ENCODE data around the gene FBH1.
A peak's percentile ranks its signal among the peaks of the same experiment; 100 is the strongest.

FBH1 gene

DNA sequence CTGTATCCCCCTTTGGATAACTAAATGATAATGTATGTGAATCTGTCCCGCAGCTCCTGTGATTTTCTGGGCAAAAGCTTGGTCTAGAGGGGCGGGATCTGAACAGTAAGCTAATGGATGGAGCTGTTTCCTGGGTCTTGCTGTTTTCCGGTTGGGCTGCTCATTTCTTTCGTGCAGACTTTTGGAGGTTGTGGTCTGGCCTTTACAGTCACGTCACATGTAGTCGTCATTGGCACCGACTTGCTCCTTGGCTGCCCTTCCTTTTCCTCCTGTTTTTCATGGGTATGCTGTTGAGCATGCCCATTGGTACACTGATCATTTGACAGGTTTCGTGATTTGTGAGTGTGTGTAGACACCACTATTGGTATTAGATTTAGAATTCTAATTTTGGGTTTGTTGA is 2.0 kb downstream of the FBH1 start:
- TF ChIP-seq CTCF (IDR thresholded peaks at IDR 0.05; ENCODE audit: low read depth, low read length, missing control alignments), result no peak
- DNase-seq (ENCODE audit: extremely low read depth, low read depth), result no peak
- H3K4me3 ChIP-seq (replicated peaks; ENCODE audit: low read depth, low read length), result peak overlapping the region; percentile 71; the same call in 1 of the 2 replicates

GRCh38 chr10:5893321-5893720 is 3.3 kb downstream of the FBH1 start:
- TF ChIP-seq CTCF (IDR thresholded peaks at IDR 0.05; ENCODE audit: low read depth, low read length, missing control alignments), result no peak
- DNase-seq (ENCODE audit: extremely low read depth, low read depth), result no peak
- no peak overlapping the region for H3K4me3 ChIP-seq (replicated peaks; ENCODE audit: low read depth, low read length)

GRCh38 chr10:5894403-5894802 is 4.4 kb downstream of the FBH1 start:
- DNase-seq (ENCODE audit: extremely low read depth, low read depth), result no peak
- no peak for TF ChIP-seq CTCF (IDR thresholded peaks at IDR 0.05; ENCODE audit: low read depth, low read length, missing control alignments)
- no peak overlapping the region for H3K4me3 ChIP-seq (replicated peaks; ENCODE audit: low read depth, low read length)

- DNase-seq (ENCODE audit: extremely low read depth, low read depth), result no peak
- no peak overlapping the region for H3K4me3 ChIP-seq (replicated peaks; ENCODE audit: low read depth, low read length)
- TF ChIP-seq CTCF (IDR thresholded peaks at IDR 0.05; ENCODE audit: low read depth, low read length, missing control alignments), result no peak
These were observed 4.8 kb downstream of the FBH1 start for GRCh38 chr10:5894873-5895272.

GRCh38 chr10:5895365-5895764 is 5.3 kb downstream of the FBH1 start:
- no peak for TF ChIP-seq CTCF (IDR thresholded peaks at IDR 0.05; ENCODE audit: low read depth, low read length, missing control alignments)
- DNase-seq (ENCODE audit: extremely low read depth, low read depth), result no peak
- H3K4me3 ChIP-seq (replicated peaks; ENCODE audit: low read depth, low read length), result no peak overlapping the region

DNA sequence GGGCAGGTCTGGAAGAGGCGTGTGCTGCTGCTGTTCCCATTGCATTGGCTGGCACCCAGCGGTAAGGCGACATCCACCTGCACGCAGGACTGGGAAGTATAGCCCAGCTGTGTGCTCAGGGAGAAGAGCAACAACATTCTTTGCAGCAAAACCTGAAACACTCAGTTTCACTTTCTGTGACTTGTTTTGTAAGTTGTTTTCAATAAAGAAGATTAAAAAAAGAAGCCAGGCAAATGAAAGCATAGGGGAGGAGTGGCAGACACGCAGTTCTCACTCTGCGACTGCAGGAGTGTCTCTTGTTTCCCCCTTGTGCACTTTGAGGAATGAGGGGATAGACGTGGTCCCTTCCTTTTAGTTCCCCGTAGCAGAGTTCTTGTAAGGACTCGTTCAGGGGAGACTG is 5.8 kb downstream of the FBH1 start:
- no peak overlapping the region for H3K4me3 ChIP-seq (replicated peaks; ENCODE audit: low read depth, low read length)
- no peak for DNase-seq (ENCODE audit: extremely low read depth, low read depth)
- TF ChIP-seq CTCF (IDR thresholded peaks at IDR 0.05; ENCODE audit: low read depth, low read length, missing control alignments), result no peak

Measured in HFF-Myc (cell line).